H9 (cell line): ENCODE data around the gene GLMP. TPM values are rescaled to one million over a fixed set of nuclear protein-coding genes. Genes with fewer than 3 reads are reported as not detected.

ENCODE experiments used
- DNase-seq: peaks from one replicate; pipeline ENCODE4 v3.0.0-alpha.2; 2017
- H2AFZ ChIP-seq: one replicate; pipeline ENCODE4 v1.6.1; 2013; ENCODE audit warnings: mild to moderate bottlenecking, low read length, control low read depth, moderate library complexity
- H2AK5ac ChIP-seq: 2 replicates; pipeline ENCODE4 v1.6.1; 2013; ENCODE audit warnings: low read length, control low read depth, mixed read lengths; ENCODE audit not compliant: insufficient read length
- H2BK120ac ChIP-seq: one replicate; pipeline ENCODE4 v1.6.1; 2013; ENCODE audit warnings: low read depth, mild to moderate bottlenecking, low read length, control low read depth, inconsistent platforms; ENCODE audit not compliant: poor library complexity, severe bottlenecking
- H2BK12ac ChIP-seq: 2 replicates; pipeline ENCODE4 v1.6.1; 2013; ENCODE audit warnings: low read length, control low read depth, mixed read lengths, low read depth; ENCODE audit not compliant: insufficient read length
- H2BK15ac ChIP-seq: 2 replicates; pipeline ENCODE4 v1.6.1; 2013; ENCODE audit warnings: low read depth, low read length, control low read depth
- H2BK20ac ChIP-seq: one replicate; pipeline ENCODE4 v1.6.1; 2013; ENCODE audit warnings: low read depth, mild to moderate bottlenecking, low read length, control low read depth, inconsistent platforms; ENCODE audit not compliant: poor library complexity, severe bottlenecking
- H2BK5ac ChIP-seq: 2 replicates; pipeline ENCODE4 v1.6.1; 2013; ENCODE audit warnings: low read length, control low read depth, mixed read lengths; ENCODE audit not compliant: insufficient read length
- H3K14ac ChIP-seq: 2 replicates; pipeline ENCODE4 v1.6.1; 2013; ENCODE audit warnings: low read length, control low read depth; ENCODE audit not compliant: insufficient read depth
- H3K18ac ChIP-seq: 2 replicates; pipeline ENCODE4 v1.6.1; 2013; ENCODE audit warnings: low read depth, mild to moderate bottlenecking, mixed read lengths, low read length, control low read depth; ENCODE audit not compliant: insufficient read length
- H3K23ac ChIP-seq: 2 replicates; pipeline ENCODE4 v1.6.1; 2013; ENCODE audit warnings: low read length, control low read depth, mixed read lengths, low read depth; ENCODE audit not compliant: insufficient read length
- H3K23me2 ChIP-seq: 2 replicates; pipeline ENCODE4 v1.6.1; 2013; ENCODE audit warnings: low read depth, mild to moderate bottlenecking, mixed read lengths, low read length, control low read depth; ENCODE audit not compliant: insufficient read length, poor library complexity, severe bottlenecking
- H3K27ac ChIP-seq: 2 replicates; pipeline ENCODE4 v1.5.1; 2013; ENCODE audit warnings: low read length, control low read depth, mixed read lengths, low read depth; ENCODE audit not compliant: insufficient read length
- H3K27me3 ChIP-seq: 2 replicates; pipeline ENCODE4 v1.6.1; 2013; ENCODE audit warnings: low read length, control low read depth, inconsistent platforms; ENCODE audit not compliant: insufficient read depth
- H3K4ac ChIP-seq: 2 replicates; pipeline ENCODE4 v1.6.1; 2013; ENCODE audit warnings: low read depth, mild to moderate bottlenecking, control low read depth, inconsistent platforms, low read length, moderate library complexity
- H3K4me1 ChIP-seq: 2 replicates; pipeline ENCODE4 v1.6.1; 2013; ENCODE audit warnings: low read length, control low read depth, inconsistent platforms; ENCODE audit not compliant: insufficient read depth
- H3K4me2 ChIP-seq: 2 replicates; pipeline ENCODE4 v1.6.1; 2013; ENCODE audit warnings: low read length, control low read depth, mixed read lengths; ENCODE audit not compliant: insufficient read length, insufficient read depth
- H3K56ac ChIP-seq: 2 replicates; pipeline ENCODE4 v1.6.1; 2013; ENCODE audit warnings: low read depth, mild to moderate bottlenecking, mixed read lengths, low read length, control low read depth; ENCODE audit not compliant: insufficient read length
- H3K79me1 ChIP-seq: 2 replicates; pipeline ENCODE4 v1.6.1; 2013; ENCODE audit warnings: low read depth, mild to moderate bottlenecking, moderate library complexity, low read length, control low read depth, inconsistent platforms; ENCODE audit not compliant: insufficient read depth, poor library complexity, severe bottlenecking
- H3K79me2 ChIP-seq: 2 replicates; pipeline ENCODE4 v1.6.1; 2013; ENCODE audit warnings: low read length, control low read depth, inconsistent platforms; ENCODE audit not compliant: insufficient read depth
- H3K9ac ChIP-seq: 2 replicates; pipeline ENCODE4 v1.6.1; 2013; ENCODE audit warnings: low read length, control low read depth, mixed read lengths; ENCODE audit not compliant: insufficient read length; ENCODE audit errors: extremely low read depth
- H3K9me3 ChIP-seq: one replicate; pipeline ENCODE4 v1.6.1; 2013; ENCODE audit warnings: low read depth, low read length, inconsistent platforms; ENCODE audit not compliant: control insufficient read depth
- H3T11ph ChIP-seq: one replicate; pipeline ENCODE4 v1.6.1; 2013; ENCODE audit warnings: mild to moderate bottlenecking, low read length, control low read depth, inconsistent platforms
- H4K20me1 ChIP-seq: one replicate; pipeline ENCODE4 v1.6.1; 2013; ENCODE audit not compliant: control insufficient read depth, insufficient read length, insufficient read depth
- H4K5ac ChIP-seq: 2 replicates; pipeline ENCODE4 v1.6.1; 2013; ENCODE audit warnings: low read depth, mild to moderate bottlenecking, mixed read lengths, low read length, control low read depth; ENCODE audit not compliant: insufficient read length
- H4K8ac ChIP-seq: replicated peaks from 2 replicates; pipeline ENCODE4 v1.6.1; 2013; ENCODE audit warnings: low read length, control low read depth, mixed read lengths, low read depth; ENCODE audit not compliant: insufficient read length
- H4K91ac ChIP-seq: 2 replicates; pipeline ENCODE4 v1.6.1; 2013; ENCODE audit warnings: low read depth, mild to moderate bottlenecking, moderate library complexity, mixed read lengths, low read length, control low read depth; ENCODE audit not compliant: insufficient read length
- H3K27ac Mint-ChIP-seq, 3 experiments: 2 replicates in 2 of 3; 3 replicates in 1 of 3; pipeline ENCODE4 v1.8.0; 2020 to 2021; ENCODE audit warnings: mixed read lengths in 3 of 3, mild to moderate bottlenecking in 1 of 3, moderate library complexity in 1 of 3
- H3K27me3 Mint-ChIP-seq: 2 replicates; pipeline ENCODE4 v1.8.0; 2021; ENCODE audit warnings: low read depth, mild to moderate bottlenecking, moderate library complexity, mixed read lengths
- H3K36me3 Mint-ChIP-seq, 3 experiments: 2 replicates in 2 of 3; 3 replicates in 1 of 3; pipeline ENCODE4 v1.8.0; 2020 to 2021; ENCODE audit warnings: low read depth in 3 of 3, mixed read lengths in 3 of 3; ENCODE audit not compliant: insufficient read depth in 1 of 3
- H3K4me1 Mint-ChIP-seq, 2 experiments: 2 replicates each; pipeline ENCODE4 v1.8.0; 2020; ENCODE audit warnings: mixed read lengths in 2 of 2
- H3K4me3 Mint-ChIP-seq, 2 experiments: 2 replicates in 1 of 2; 3 replicates in 1 of 2; pipeline ENCODE4 v1.8.0; 2020 to 2021; ENCODE audit warnings: mild to moderate bottlenecking in 2 of 2, mixed read lengths in 2 of 2, moderate library complexity in 1 of 2
- H3K9me3 Mint-ChIP-seq, 2 experiments: 2 replicates in 1 of 2; 3 replicates in 1 of 2; pipeline ENCODE4 v1.8.0; 2020; ENCODE audit warnings: mild to moderate bottlenecking in 2 of 2, mixed read lengths in 2 of 2, moderate library complexity in 1 of 2
- CTCF ChIP-seq: fragments of 200-600 bp; sonication (generic); conservative IDR thresholded peaks from 3 replicates; pipeline ENCODE4 v1.8.0; 2021; ENCODE audit warnings: antibody characterized with exemption, mild to moderate bottlenecking
- WGBS: extraction: QIAGEN DNeasy Blood & Tissue Kit; methylation state at CpG from one replicate; pipeline ENCODE4 v1.1.7; 2013; ENCODE audit warnings: missing lambda C conversion rate, low lambda C conversion rate, mixed read lengths; ENCODE audit not compliant: insufficient read length; ENCODE audit errors: extremely low coverage; 5-methylcytosine and 5-hydroxymethylcytosine counted together
- total RNA-seq: library from RNA; stranded (reverse); gene quantifications from 2 replicates; pipeline ENCODE4 v1.2.1, GENCODE V29; 2021

Gene GLMP
- total RNA-seq, 1 experiment from 2014 or later: 49.2 TPM

GRCh38 chr1:156257711-156258110, 37.8 kb downstream of the GLMP start:
- H3K9ac ChIP-seq: no peak overlapping the region
- H3K56ac ChIP-seq: no peak overlapping the region
- H3K9me3 ChIP-seq: no peaks in the 10 kb centered on the region
- H2AK5ac ChIP-seq: no peak overlapping the region
- no peaks in the 10 kb centered on the region for H3K27me3 Mint-ChIP-seq
- H3K18ac ChIP-seq: no peak overlapping the region
- no peak overlapping the region for H3K4me3 Mint-ChIP-seq
- DNase-seq: no peak
- no peak overlapping the region for H4K5ac ChIP-seq
- no peaks in the 10 kb centered on the region for H3K27me3 ChIP-seq
- no peak overlapping the region for H2BK15ac ChIP-seq
- peaks cover 49 to 85% (median 74%) of the 10 kb centered on the region in 3 experiments for H3K36me3 Mint-ChIP-seq
- no peak overlapping the region for H3K27ac ChIP-seq
- H2AFZ ChIP-seq: no peak overlapping the region
- no peak overlapping the region for H3K4ac ChIP-seq
- no peak overlapping the region for H3K14ac ChIP-seq
- no peak overlapping the region for H4K8ac ChIP-seq
- no peaks in the 10 kb centered on the region for H3K4me1 ChIP-seq
- no peak overlapping the region for H3T11ph ChIP-seq
- no peak overlapping the region for H2BK12ac ChIP-seq
- no peak overlapping the region for H2BK20ac ChIP-seq
- no peak overlapping the region for H3K23ac ChIP-seq
- H4K20me1 ChIP-seq: no peaks in the 10 kb centered on the region
- no peak overlapping the region for H2BK5ac ChIP-seq
- H3K27ac Mint-ChIP-seq: no peak overlapping the region
- H3K23me2 ChIP-seq: no peaks in the 10 kb centered on the region
- no peaks in the 10 kb centered on the region for H3K4me1 Mint-ChIP-seq
- H3K4me2 ChIP-seq: no peak overlapping the region
- no peaks in the 10 kb centered on the region for H3K9me3 Mint-ChIP-seq
- H2BK120ac ChIP-seq: no peak overlapping the region
- no CpG with 5 or more reads among the region's 2 CpGs for WGBS
- no peaks in the 10 kb centered on the region for H3K79me2 ChIP-seq
- no peak for TF ChIP-seq CTCF
- no peaks in the 10 kb centered on the region for H3K79me1 ChIP-seq
- no peak overlapping the region for H4K91ac ChIP-seq
